OCI-LY1 (cell line): ENCODE results near the gene PAH.

Experiments used
- H2AFZ ChIP-seq: fragments of 200-600 bp; sonication (generic), shearing (Covaris generic); 2 replicates; pipeline ENCODE4 v1.6.0; 2014; ENCODE audit warnings: antibody characterized with exemption, mild to moderate bottlenecking, low read length
- H3F3A ChIP-seq: fragments of 200-600 bp; sonication (generic), shearing (Covaris generic); 2 replicates; pipeline ENCODE4 v1.6.0; 2014; ENCODE audit warnings: mild to moderate bottlenecking, antibody characterized with exemption, low read length, moderate library complexity; ENCODE audit not compliant: insufficient read depth
- H3K27ac ChIP-seq: fragments of 200-600 bp; sonication (generic); 2 replicates; pipeline ENCODE4 v1.5.1; 2014; ENCODE audit warnings: low read length, mixed run types, mild to moderate bottlenecking, low read depth; ENCODE audit not compliant: poor library complexity, severe bottlenecking
- H3K27me3 ChIP-seq: fragments of 200-600 bp; sonication (generic); 2 replicates; pipeline ENCODE4 v1.6.0; 2014; ENCODE audit warnings: antibody characterized with exemption, mild to moderate bottlenecking, low read length, moderate library complexity; ENCODE audit not compliant: insufficient read depth
- H3K36me3 ChIP-seq: fragments of 200-600 bp; sonication (generic); 2 replicates; pipeline ENCODE4 v1.6.1; 2014; ENCODE audit warnings: mild to moderate bottlenecking, antibody characterized with exemption, low read length, moderate library complexity, mixed read lengths; ENCODE audit not compliant: insufficient read depth
- H3K4me1 ChIP-seq: fragments of 200-600 bp; sonication (generic); 2 replicates; pipeline ENCODE4 v1.5.1; 2014; ENCODE audit warnings: mild to moderate bottlenecking, low read length, moderate library complexity; ENCODE audit not compliant: insufficient read depth, severe bottlenecking
- H3K4me2 ChIP-seq: fragments of 200-600 bp; sonication (generic), shearing (Covaris generic); 2 replicates; pipeline ENCODE4 v1.6.1; 2014; ENCODE audit warnings: low read length
- H3K4me3 ChIP-seq: fragments of 200-600 bp; sonication (generic); 2 replicates; pipeline ENCODE4 v1.5.1; 2014; ENCODE audit warnings: low read length, low read depth, mild to moderate bottlenecking, mixed read lengths; ENCODE audit not compliant: poor library complexity, severe bottlenecking
- H3K79me2 ChIP-seq: fragments of 200-600 bp; shearing (Covaris generic); 2 replicates; pipeline ENCODE4 v1.6.1; 2016; ENCODE audit warnings: mixed run types, low read length, mixed read lengths; ENCODE audit not compliant: insufficient read depth
- H3K9ac ChIP-seq: fragments of 200-600 bp; sonication (generic), shearing (Covaris generic); 2 replicates; pipeline ENCODE4 v1.6.1; 2014; ENCODE audit warnings: mild to moderate bottlenecking, low read length, mixed read lengths
- H3K9me2 ChIP-seq: fragments of 200-600 bp; sonication (generic), shearing (Covaris generic); 2 replicates; pipeline ENCODE4 v1.6.1; 2014; ENCODE audit warnings: low read depth, mild to moderate bottlenecking, low read length, mixed read lengths
- H3K9me3 ChIP-seq: fragments of 200-600 bp; shearing (Covaris generic); 2 replicates; pipeline ENCODE4 v1.6.1; 2014; ENCODE audit warnings: low read length, mixed read lengths
- H4K20me1 ChIP-seq: fragments of 200-600 bp; sonication (generic), shearing (Covaris generic); 2 replicates; pipeline ENCODE4 v1.6.0; 2016; ENCODE audit warnings: mild to moderate bottlenecking, low read length; ENCODE audit not compliant: insufficient read depth
- CTCF ChIP-seq: fragments of 200-600 bp; sonication (generic), shearing (Covaris generic); IDR thresholded peaks from 2 replicates; pipeline ENCODE4 v1.5.1; 2017; ENCODE audit warnings: mild to moderate bottlenecking, antibody characterized with exemption, low read length, moderate library complexity, mixed read lengths
- EZH2 ChIP-seq: fragments of 200-600 bp; sonication (generic), shearing (Covaris generic); IDR thresholded peaks from 2 replicates; pipeline ENCODE4 v1.8.0; 2017; ENCODE audit warnings: borderline replicate concordance, mixed run types, mild to moderate bottlenecking, antibody characterized with exemption, low read length, moderate library complexity, mixed read lengths

PAH gene

GRCh38 chr12:102959391-102959790, 42.3 kb upstream of the PAH start:
- no peak overlapping the region for H3K4me3 ChIP-seq
- no peak overlapping the region for H3K9ac ChIP-seq
- H4K20me1 ChIP-seq = no peaks in the 10 kb centered on the region
- H3K9me2 ChIP-seq = no peaks in the 10 kb centered on the region
- no peak overlapping the region for H3K4me2 ChIP-seq
- TF ChIP-seq EZH2 = no peak
- TF ChIP-seq CTCF = no peak
- no peaks in the 10 kb centered on the region for H3K9me3 ChIP-seq
- no peaks in the 10 kb centered on the region for H3K27me3 ChIP-seq
- no peak overlapping the region for H3K27ac ChIP-seq
- no peaks in the 10 kb centered on the region for H3K4me1 ChIP-seq
- H3K79me2 ChIP-seq = no peaks in the 10 kb centered on the region
- H2AFZ ChIP-seq = no peak overlapping the region
- no peaks in the 10 kb centered on the region for H3K36me3 ChIP-seq
- no peaks in the 10 kb centered on the region for H3F3A ChIP-seq

DNA sequence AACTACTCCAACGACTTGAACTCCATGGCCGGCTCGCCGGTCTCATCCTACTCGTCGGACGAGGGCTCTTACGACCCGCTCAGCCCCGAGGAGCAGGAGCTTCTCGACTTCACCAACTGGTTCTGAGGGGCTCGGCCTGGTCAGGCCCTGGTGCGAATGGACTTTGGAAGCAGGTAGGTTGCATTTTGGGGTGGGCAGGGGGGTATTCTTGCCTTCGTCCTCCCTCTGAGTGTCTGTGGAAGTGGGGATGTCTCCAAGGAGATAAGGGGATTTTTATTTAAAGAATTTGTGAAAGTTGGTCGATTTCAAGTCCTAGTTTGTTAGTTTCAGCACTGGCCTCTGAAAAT, 41.8 kb upstream of the PAH start:
- Histone ChIP-seq H3K9me3 (no peaks in the 10 kb centered on the region), H3K9ac (no peak overlapping the region), H3K4me2 (no peak overlapping the region), H3K4me1 (no peaks in the 10 kb centered on the region), H3K79me2 (no peaks in the 10 kb centered on the region), H3F3A (no peaks in the 10 kb centered on the region), H2AFZ (no peak overlapping the region), H3K4me3 (no peak overlapping the region), H3K9me2 (no peaks in the 10 kb centered on the region), H4K20me1 (no peaks in the 10 kb centered on the region), H3K27ac (no peak overlapping the region), H3K36me3 (no peaks in the 10 kb centered on the region), H3K27me3 (no peaks in the 10 kb centered on the region)
- TF ChIP-seq EZH2 (no peak), CTCF (no peak)

DNA sequence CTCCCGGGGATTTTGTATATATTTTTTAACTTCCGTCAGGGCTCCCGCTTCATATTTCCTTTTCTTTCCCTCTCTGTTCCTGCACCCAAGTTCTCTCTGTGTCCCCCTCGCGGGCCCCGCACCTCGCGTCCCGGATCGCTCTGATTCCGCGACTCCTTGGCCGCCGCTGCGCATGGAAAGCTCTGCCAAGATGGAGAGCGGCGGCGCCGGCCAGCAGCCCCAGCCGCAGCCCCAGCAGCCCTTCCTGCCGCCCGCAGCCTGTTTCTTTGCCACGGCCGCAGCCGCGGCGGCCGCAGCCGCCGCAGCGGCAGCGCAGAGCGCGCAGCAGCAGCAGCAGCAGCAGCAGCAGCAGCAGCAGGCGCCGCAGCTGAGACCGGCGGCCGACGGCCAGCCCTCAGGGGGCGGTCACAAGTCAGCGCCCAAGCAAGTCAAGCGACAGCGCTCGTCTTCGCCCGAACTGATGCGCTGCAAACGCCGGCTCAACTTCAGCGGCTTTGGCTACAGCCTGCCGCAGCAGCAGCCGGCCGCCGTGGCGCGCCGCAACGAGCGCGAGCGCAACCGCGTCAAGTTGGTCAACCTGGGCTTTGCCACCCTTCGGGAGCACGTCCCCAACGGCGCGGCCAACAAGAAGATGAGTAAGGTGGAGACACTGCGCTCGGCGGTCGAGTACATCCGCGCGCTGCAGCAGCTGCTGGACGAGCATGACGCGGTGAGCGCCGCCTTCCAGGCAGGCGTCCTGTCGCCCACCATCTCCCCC, 41.2 kb upstream of the PAH start:
- no peaks in the 10 kb centered on the region for H3K9me2 ChIP-seq
- no peak overlapping the region for H2AFZ ChIP-seq
- H3K9ac ChIP-seq = no peak overlapping the region
- no peaks in the 10 kb centered on the region for H3K27me3 ChIP-seq
- H3K79me2 ChIP-seq = no peaks in the 10 kb centered on the region
- no peaks in the 10 kb centered on the region for H3K9me3 ChIP-seq
- no peak for TF ChIP-seq EZH2
- TF ChIP-seq CTCF = no peak
- no peaks in the 10 kb centered on the region for H3K36me3 ChIP-seq
- H3K27ac ChIP-seq = no peak overlapping the region
- no peak overlapping the region for H3K4me2 ChIP-seq
- no peaks in the 10 kb centered on the region for H3F3A ChIP-seq
- no peaks in the 10 kb centered on the region for H3K4me1 ChIP-seq
- H4K20me1 ChIP-seq = no peaks in the 10 kb centered on the region
- H3K4me3 ChIP-seq = no peak overlapping the region
